ENCODE results near the gene TOMM5.

GRCh38 chr9:37587521-37587920, 4.9 kb downstream of the TOMM5 start:
- no peak for TF ChIP-seq CTCF (IDR thresholded peaks at IDR 0.05; ENCODE audit: insufficient read depth, low read length, poor library complexity, severe bottlenecking)
- TF ChIP-seq EZH2phosphoT487 (conservative IDR thresholded peaks at IDR 0.05; ENCODE audit: low read length), result no peak
